Measurements from ENCODE around the gene CUL2. TPM values are rescaled to one million over a fixed set of nuclear protein-coding genes. Genes with fewer than 3 reads are reported as not detected.

The CUL2 gene
- polyA plus RNA-seq, 6 donors from 2014 or later: 23.7 to 36.2 (median 28.4) TPM

GRCh38 chr10:35040760-35041501, 49.2 kb downstream of the CUL2 start:
- DNase-seq (no peak), ATAC-seq (ENCODE audit: low read depth in 2 of 2) (no peak)
- Mint-ChIP-seq H3K27me3 (no peaks in the 10 kb centered on the region), H3K4me3 (no peak overlapping the region), H3K36me3 (peaks cover 25 to 29% of the 10 kb centered on the region in 2 donors), H3K27ac (peak overlapping the region in 3 of 6 donors; percentile 1 to 48 (median 3)), H3K9me3 (no peaks in the 10 kb centered on the region), H3K4me1 (peaks cover 2 to 4% (median 3%) of the 10 kb centered on the region in 3 donors)

DNA sequence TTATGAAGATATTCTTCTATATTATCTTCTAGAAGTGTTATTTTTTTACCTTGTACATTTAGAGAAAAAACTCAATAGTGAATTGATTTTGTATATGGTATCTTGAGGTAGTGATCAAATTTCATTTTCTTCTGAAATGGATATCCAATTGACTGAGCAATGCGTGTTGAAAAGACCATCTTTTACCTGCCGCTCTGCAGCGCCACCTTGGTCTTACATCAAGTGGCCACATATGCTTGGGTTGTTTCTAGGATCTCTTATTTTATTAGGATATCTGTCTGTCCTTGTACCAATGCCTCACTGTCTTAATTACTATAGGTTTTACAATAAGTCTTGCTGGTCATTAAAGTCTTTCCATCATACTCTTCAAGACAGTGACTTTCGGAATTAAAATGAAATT, 53.0 kb downstream of the CUL2 start:
- Mint-ChIP-seq H3K4me3 (no peak overlapping the region), H3K36me3 (peaks cover 30 to 32% of the 10 kb centered on the region in 2 donors), H3K9me3 (no peaks in the 10 kb centered on the region), H3K4me1 (peaks cover 0 to 5% (median 0%) of the 10 kb centered on the region in 3 donors), H3K27ac (no peak overlapping the region), H3K27me3 (no peaks in the 10 kb centered on the region)
- ATAC-seq (ENCODE audit: low read depth in 2 of 2) (no peak), DNase-seq (no peak)

DNA sequence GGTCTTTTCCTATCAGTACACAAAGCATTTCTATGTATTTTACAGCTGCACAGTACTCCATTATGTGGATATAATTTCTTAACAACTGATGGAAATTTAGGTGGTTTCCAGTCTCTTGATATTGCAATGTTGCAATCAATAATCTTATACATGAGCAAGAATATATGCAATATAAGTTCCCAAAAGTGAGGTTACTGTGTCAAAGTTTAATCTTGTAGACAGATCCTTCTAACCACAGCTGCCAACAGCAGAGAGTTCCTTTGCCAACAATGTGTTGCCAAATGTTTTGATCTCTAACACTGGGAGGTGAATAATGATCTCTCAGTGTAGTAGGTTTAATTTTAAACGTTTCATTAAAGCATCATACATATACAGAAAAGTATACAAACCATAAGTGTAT, 54.5 kb downstream of the CUL2 start:
- DNase-seq (no peak), ATAC-seq (ENCODE audit: low read depth in 2 of 2) (no peak)
- H3K4me1 Mint-ChIP-seq: peaks cover 0 to 5% (median 0%) of the 10 kb centered on the region in 3 donors
- no peak overlapping the region for H3K4me3 Mint-ChIP-seq
- H3K36me3 Mint-ChIP-seq: peaks cover 26 to 32% of the 10 kb centered on the region in 2 donors
- H3K27ac Mint-ChIP-seq: no peak overlapping the region
- no peaks in the 10 kb centered on the region for H3K27me3 Mint-ChIP-seq
- no peaks in the 10 kb centered on the region for H3K9me3 Mint-ChIP-seq

- no peaks in the 10 kb centered on the region for H3K9me3 Mint-ChIP-seq
- peaks cover 8 to 18% of the 10 kb centered on the region in 2 donors for H3K36me3 Mint-ChIP-seq
- no peak overlapping the region for H3K27ac Mint-ChIP-seq
- ATAC-seq (ENCODE audit: low read depth in 2 of 2) (no peak), DNase-seq (no peak)
- no peaks in the 10 kb centered on the region for H3K27me3 Mint-ChIP-seq
- H3K4me1 Mint-ChIP-seq: no peaks in the 10 kb centered on the region
- no peak overlapping the region for H3K4me3 Mint-ChIP-seq
These were observed 62.6 kb downstream of the CUL2 start for GRCh38 chr10:35027567-35027966.

- ATAC-seq (ENCODE audit: low read depth in 2 of 2): no peak
- Mint-ChIP-seq H3K4me3 (no peak overlapping the region), H3K27ac (peak overlapping the region in 3 of 6 donors; percentile 15 to 74 (median 30)), H3K36me3 (peaks cover 18 to 26% of the 10 kb centered on the region in 2 donors), H3K27me3 (no peaks in the 10 kb centered on the region), H3K9me3 (no peaks in the 10 kb centered on the region), H3K4me1 (no peaks in the 10 kb centered on the region)
- DNase-seq: no peak
These were observed 64.2 kb downstream of the CUL2 start for GRCh38 chr10:35025916-35026315.

GRCh38 chr10:35020481-35020880, 69.7 kb downstream of the CUL2 start:
- Mint-ChIP-seq H3K9me3 (no peaks in the 10 kb centered on the region), H3K27me3 (no peaks in the 10 kb centered on the region), H3K4me1 (no peaks in the 10 kb centered on the region), H3K27ac (no peak overlapping the region), H3K4me3 (no peak overlapping the region), H3K36me3 (peaks cover 10 to 21% of the 10 kb centered on the region in 2 donors)
- no peak for ATAC-seq (ENCODE audit: low read depth in 2 of 2)
- no peak for DNase-seq

- no peak for DNase-seq
- Mint-ChIP-seq H3K27me3 (no peaks in the 10 kb centered on the region), H3K4me1 (no peaks in the 10 kb centered on the region), H3K27ac (peak overlapping the region in 4 of 6 donors; percentile 17 to 76 (median 38)), H3K9me3 (no peaks in the 10 kb centered on the region), H3K4me3 (no peak overlapping the region), H3K36me3 (peaks cover 10% of the 10 kb centered on the region in 2 donors)
- no peak for ATAC-seq (ENCODE audit: low read depth in 2 of 2)
These were observed 70.8 kb downstream of the CUL2 start for GRCh38 chr10:35019041-35020024.

GRCh38 chr10:35017608-35018007, 72.5 kb downstream of the CUL2 start:
- Mint-ChIP-seq H3K9me3 (no peaks in the 10 kb centered on the region), H3K27me3 (no peaks in the 10 kb centered on the region), H3K36me3 (peaks cover 8 to 10% of the 10 kb centered on the region in 2 donors), H3K4me3 (no peak overlapping the region), H3K4me1 (no peaks in the 10 kb centered on the region), H3K27ac (peak overlapping the region in 2 of 6 donors; percentile 7 to 60)
- ATAC-seq (ENCODE audit: low read depth in 2 of 2) (no peak), DNase-seq (no peak)

- ATAC-seq (ENCODE audit: low read depth in 2 of 2): no peak
- no peak overlapping the region for H3K4me3 Mint-ChIP-seq
- no peak overlapping the region for H3K27ac Mint-ChIP-seq
These were observed 74.2 kb downstream of the CUL2 start for GRCh38 chr10:35015843-35016408.

DNA sequence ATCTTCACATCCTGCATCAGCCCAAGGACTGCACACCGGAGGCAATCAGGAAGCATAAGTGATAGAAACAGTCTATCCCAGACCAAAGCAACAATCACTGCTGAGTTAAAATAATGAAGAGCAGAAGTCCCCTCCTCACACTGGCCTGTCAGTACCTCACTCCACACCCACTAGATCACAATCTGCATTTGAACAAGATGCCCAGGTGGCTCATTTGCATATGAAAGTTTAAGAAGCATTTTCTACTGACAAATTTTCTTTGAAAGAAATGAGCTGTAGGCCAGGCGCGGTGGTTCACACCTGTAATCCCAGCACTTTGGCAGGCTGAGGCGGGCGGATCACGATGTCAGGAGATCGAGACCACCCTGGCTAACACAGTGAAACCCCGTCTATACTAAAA, 77.4 kb downstream of the CUL2 start:
- DNase-seq (no peak), ATAC-seq (ENCODE audit: low read depth in 2 of 2) (no peak)
- no peak overlapping the region for H3K4me3 Mint-ChIP-seq
- no peaks in the 10 kb centered on the region for H3K4me1 Mint-ChIP-seq
- H3K27me3 Mint-ChIP-seq: no peaks in the 10 kb centered on the region
- H3K9me3 Mint-ChIP-seq: no peaks in the 10 kb centered on the region
- H3K27ac Mint-ChIP-seq: peak overlapping the region in 1 of 6 donors; percentile 70
- H3K36me3 Mint-ChIP-seq: peaks cover 0 to 19% of the 10 kb centered on the region in 2 donors

More at GRCh38 chr10:35015843-35016408, 74.2 kb downstream of the CUL2 start:
- H3K27me3 Mint-ChIP-seq: no peaks in the 10 kb centered on the region
- no peaks in the 10 kb centered on the region for H3K9me3 Mint-ChIP-seq
- H3K36me3 Mint-ChIP-seq: peaks cover 0 to 9% of the 10 kb centered on the region in 2 donors
- DNase-seq: no peak
- H3K4me1 Mint-ChIP-seq: no peaks in the 10 kb centered on the region

GRCh38 chr10:35011771-35012191, 78.4 kb downstream of the CUL2 start:
- Mint-ChIP-seq H3K27me3 (no peaks in the 10 kb centered on the region), H3K4me1 (no peaks in the 10 kb centered on the region), H3K27ac (peak overlapping the region in 1 of 6 donors; percentile 41)

GRCh38 chr10:35007858-35008301, 82.3 kb downstream of the CUL2 start:
- DNase-seq (no peak), ATAC-seq (ENCODE audit: low read depth in 2 of 2) (no peak)
- peaks cover 0 to 22% of the 10 kb centered on the region in 2 donors for H3K36me3 Mint-ChIP-seq
- H3K9me3 Mint-ChIP-seq: no peaks in the 10 kb centered on the region
- no peaks in the 10 kb centered on the region for H3K4me1 Mint-ChIP-seq
- peak overlapping the region in 1 of 6 donors; percentile 50 for H3K27ac Mint-ChIP-seq
- H3K4me3 Mint-ChIP-seq: no peak overlapping the region
- no peaks in the 10 kb centered on the region for H3K27me3 Mint-ChIP-seq

More at GRCh38 chr10:35011771-35012191, 78.4 kb downstream of the CUL2 start:
- no peak for DNase-seq
- Mint-ChIP-seq H3K36me3 (peaks cover 0 to 19% of the 10 kb centered on the region in 2 donors), H3K9me3 (no peaks in the 10 kb centered on the region), H3K4me3 (no peak overlapping the region)
- no peak for ATAC-seq (ENCODE audit: low read depth in 2 of 2)

DNA sequence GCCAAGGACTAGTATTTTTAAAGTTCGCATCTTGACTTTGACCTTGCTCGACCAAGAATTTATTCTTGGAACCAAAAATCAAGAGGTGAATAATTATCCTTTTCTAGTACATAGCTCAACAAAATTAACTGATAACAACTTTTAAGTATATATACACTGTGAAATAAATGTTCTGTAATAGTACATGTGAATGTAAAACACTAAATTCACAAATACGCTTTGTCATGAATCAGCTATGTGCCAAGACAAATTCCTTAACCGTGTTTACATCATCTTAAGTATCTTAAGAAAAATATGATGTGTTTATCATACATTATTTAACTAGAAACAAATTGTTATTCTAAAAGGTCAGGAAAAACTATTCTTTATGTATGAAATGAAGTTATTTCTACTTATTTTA, 83.3 kb downstream of the CUL2 start:
- H3K9me3 Mint-ChIP-seq: no peaks in the 10 kb centered on the region
- no peak overlapping the region for H3K4me3 Mint-ChIP-seq
- peak overlapping the region in 1 of 6 donors; percentile 52 for H3K27ac Mint-ChIP-seq
- DNase-seq (no peak), ATAC-seq (ENCODE audit: low read depth in 2 of 2) (no peak)
- no peaks in the 10 kb centered on the region for H3K4me1 Mint-ChIP-seq
- H3K36me3 Mint-ChIP-seq: peaks cover 0 to 17% of the 10 kb centered on the region in 2 donors
- H3K27me3 Mint-ChIP-seq: no peaks in the 10 kb centered on the region

Measured in naive B cell (primary cell).